Keratinocyte (primary cell): ENCODE results near the gene PKHD1. TPM values are rescaled to one million over a fixed set of nuclear protein-coding genes. Genes with fewer than 3 reads are reported as not detected.
A peak's percentile ranks its signal among the peaks of the same experiment; 100 is the strongest.

Experiments used
- DNase-seq: peaks from one replicate; pipeline ENCODE4 v3.0.0-alpha.2; 2011; ENCODE audit warnings: low read depth, missing footprints, low spot score
- FAIRE-seq: peaks from 2 replicates; lab custom pipeline; 2011; peaks lifted over from hg19 to GRCh38; lab: Jason Lieb, UNC
- H2AFZ ChIP-seq: 2 replicates; pipeline ENCODE4 v1.6.0; 2012; ENCODE audit warnings: low read length, control low read depth, inconsistent platforms; ENCODE audit not compliant: control insufficient read depth
- H3K27ac ChIP-seq: 2 replicates; pipeline ENCODE4 v1.5.1; 2011; ENCODE audit warnings: low read length; ENCODE audit not compliant: control insufficient read depth, insufficient read depth
- H3K27me3 ChIP-seq: 3 replicates; pipeline ENCODE4 v1.6.0; 2011; ENCODE audit warnings: low read length; ENCODE audit not compliant: control insufficient read depth, insufficient read depth; ENCODE audit errors: extremely low read depth
- H3K36me3 ChIP-seq, 2 experiments: 2 replicates in 1 of 2; 3 replicates in 1 of 2; pipeline ENCODE4 v1.5.1; 2011; ENCODE audit warnings: low read length in 2 of 2, mild to moderate bottlenecking in 1 of 2; ENCODE audit not compliant: control insufficient read depth in 2 of 2, insufficient read depth in 2 of 2; ENCODE audit errors: extremely low read depth in 1 of 2
- H3K4me1 ChIP-seq: 3 replicates; pipeline ENCODE4 v1.5.1; 2011; ENCODE audit warnings: low read length; ENCODE audit not compliant: control insufficient read depth, insufficient read depth; ENCODE audit errors: extremely low read depth
- H3K4me2 ChIP-seq: 3 replicates; pipeline ENCODE4 v1.6.0; 2011; ENCODE audit warnings: low read depth, low read length; ENCODE audit not compliant: control insufficient read depth, insufficient read depth; ENCODE audit errors: extremely low read depth
- H3K4me3 ChIP-seq, 3 experiments: fragments of 200-600 bp in 1 of 3; sonication (generic) in 1 of 3; 2 replicates in 2 of 3; 3 replicates in 1 of 3; pipeline ENCODE4 v1.5.1; 2011 to 2016; ENCODE audit warnings: low read length in 3 of 3, mild to moderate bottlenecking in 3 of 3, control low read depth in 2 of 3, inconsistent platforms in 1 of 3, low read depth in 1 of 3, mixed read lengths in 1 of 3, mixed run types in 1 of 3, moderate library complexity in 1 of 3; ENCODE audit not compliant: control insufficient read depth in 2 of 3, insufficient read depth in 2 of 3; ENCODE audit errors: extremely low read depth in 1 of 3
- H3K79me2 ChIP-seq: 2 replicates; pipeline ENCODE4 v1.6.0; 2012; ENCODE audit warnings: low read length; ENCODE audit not compliant: control insufficient read depth, insufficient read depth
- H3K9ac ChIP-seq: 3 replicates; pipeline ENCODE4 v1.6.0; 2011; ENCODE audit warnings: low read length; ENCODE audit not compliant: control insufficient read depth, insufficient read depth; ENCODE audit errors: extremely low read depth
- H3K9me1 ChIP-seq: 3 replicates; pipeline ENCODE4 v1.6.0; 2011; ENCODE audit warnings: low read length; ENCODE audit not compliant: control insufficient read depth, insufficient read depth; ENCODE audit errors: extremely low read depth
- H3K9me3 ChIP-seq: 2 replicates; pipeline ENCODE4 v1.5.1; 2012; ENCODE audit warnings: low read depth, low read length; ENCODE audit not compliant: control insufficient read depth
- H4K20me1 ChIP-seq: 3 replicates; pipeline ENCODE4 v1.6.0; 2011; ENCODE audit warnings: low read length; ENCODE audit not compliant: control insufficient read depth, insufficient read depth; ENCODE audit errors: extremely low read depth
- CTCF ChIP-seq, 3 experiments: IDR thresholded peaks in 1 of 3; conservative IDR thresholded peaks in 1 of 3; optimal IDR thresholded peaks in 1 of 3; 2 replicates in 2 of 3; 3 replicates in 1 of 3; pipeline versions ENCODE3 to v1.5.1; 2011; ENCODE audit warnings: low read length in 3 of 3, mild to moderate bottlenecking in 3 of 3, moderate library complexity in 2 of 3, control low read depth in 1 of 3, inconsistent platforms in 1 of 3; ENCODE audit not compliant: insufficient read depth in 2 of 3; ENCODE audit errors: extremely low read depth in 1 of 3
- EZH2 ChIP-seq: IDR thresholded peaks from one replicate; pipeline ENCODE4 v1.6.1; 2012; ENCODE audit warnings: inconsistent platforms, mild to moderate bottlenecking, low read length, moderate library complexity
- dilution Hi-C: fragments of 300-500 bp; cut with MboI; formaldehyde crosslinking; loops from one replicate; pipeline ENCODE4 v1.7.0; 2020; ENCODE audit warnings: low sequenced_read_pairs; ENCODE audit not compliant: extremely low pct_ligation_motif_present
- polyA plus RNA-seq, 5 experiments: library from polyadenylated mRNA; depleted of rRNA in 3 of 5; stranded (reverse) in 3 of 5; stranded (forward) in 1 of 5; unstranded in 1 of 5; fragments of >200 nt; gene quantifications; 1 replicate in 1 of 5; 2 replicates in 3 of 5; 3 replicates in 1 of 5; pipeline versions ENCODE4 v1.2.1 to v1.2.3, GENCODE V29; 2011 to 2012; ENCODE audit warnings: missing spikeins in 2 of 5, low read depth in 1 of 5, low replicate concordance in 1 of 5

The PKHD1 gene
- polyA plus RNA-seq, 1 donor (not counting 4 experiments of a cell fraction or from before 2014, with no cell fraction given): under 0.01 TPM

GRCh38 chr6:51619042-51619799 is 468.2 kb downstream of the PKHD1 start:
- Histone ChIP-seq H3K27me3 (no peaks in the 10 kb centered on the region), H3K4me1 (peaks cover 7% of the 10 kb centered on the region), H3K9me3 (no peaks in the 10 kb centered on the region), H3K4me2 (no peak overlapping the region), H3K4me3 (no peak overlapping the region), H2AFZ (no peak overlapping the region), H3K9me1 (no peaks in the 10 kb centered on the region), H3K79me2 (no peaks in the 10 kb centered on the region), H3K27ac (no peak overlapping the region), H3K36me3 (no peaks in the 10 kb centered on the region), H3K9ac (no peak overlapping the region), H4K20me1 (no peaks in the 10 kb centered on the region)
- no peak for DNase-seq
- TF ChIP-seq EZH2: no peak
- TF ChIP-seq CTCF (optimal IDR thresholded peaks at IDR 0.05 in 1 of 3, IDR thresholded peaks at IDR 0.05 in 1 of 3, conservative IDR thresholded peaks at IDR 0.05 in 1 of 3; ENCODE audit: extremely low read depth in 1 of 3, insufficient read depth in 2 of 3, low read length in 3 of 3): no peak
- dilution Hi-C loops: no loop called here
- no peak for FAIRE-seq

GRCh38 chr6:51618563-51618962 is 468.9 kb downstream of the PKHD1 start:
- dilution Hi-C loops: no loop called here
- H3K4me1 ChIP-seq: peaks cover 7% of the 10 kb centered on the region
- no peaks in the 10 kb centered on the region for H3K9me1 ChIP-seq
- no peak overlapping the region for H3K9ac ChIP-seq
- DNase-seq (no peak), FAIRE-seq (no peak)
- no peak overlapping the region for H3K27ac ChIP-seq
- no peaks in the 10 kb centered on the region for H3K36me3 ChIP-seq
- no peak overlapping the region for H2AFZ ChIP-seq
- no peaks in the 10 kb centered on the region for H3K9me3 ChIP-seq
- H3K4me2 ChIP-seq: no peak overlapping the region
- H3K4me3 ChIP-seq: no peak overlapping the region
- H4K20me1 ChIP-seq: no peaks in the 10 kb centered on the region
- H3K79me2 ChIP-seq: no peaks in the 10 kb centered on the region
- TF ChIP-seq CTCF (optimal IDR thresholded peaks at IDR 0.05 in 1 of 3, IDR thresholded peaks at IDR 0.05 in 1 of 3, conservative IDR thresholded peaks at IDR 0.05 in 1 of 3; ENCODE audit: extremely low read depth in 1 of 3, insufficient read depth in 2 of 3, low read length in 3 of 3) (peak in 2 of 3 experiments; percentile 40 to 43), EZH2 (no peak)
- H3K27me3 ChIP-seq: no peaks in the 10 kb centered on the region
